Smooth muscle cell (in vitro differentiated cells): ENCODE data around the gene TRIM7. TPM values are rescaled to one million over a fixed set of nuclear protein-coding genes. Genes with fewer than 3 reads are reported as not detected.

Source experiments
- DNase-seq: peaks from one replicate; lab custom pipeline; 2025; ENCODE audit not compliant: unreplicated experiment; lab: John Stamatoyannopoulos, UW
- H2AFZ ChIP-seq: fragments of 200-600 bp; sonication (generic); 2 replicates; pipeline ENCODE4 v1.6.0; 2016; ENCODE audit warnings: antibody characterized with exemption, low read depth, mild to moderate bottlenecking
- H3F3A ChIP-seq: fragments of 200-600 bp; sonication (generic); 2 replicates; pipeline ENCODE4 v1.6.0; 2017; ENCODE audit warnings: antibody characterized with exemption, low read depth
- H3K27ac ChIP-seq: fragments of 200-600 bp; sonication (generic); 2 replicates; pipeline ENCODE4 v1.5.1; 2016; ENCODE audit warnings: low read depth, mild to moderate bottlenecking
- H3K27me3 ChIP-seq: fragments of 200-600 bp; sonication (generic); 2 replicates; pipeline ENCODE4 v1.6.1; 2016; ENCODE audit warnings: low read depth, mild to moderate bottlenecking
- H3K36me3 ChIP-seq: fragments of 200-600 bp; sonication (generic); 2 replicates; pipeline ENCODE4 v1.5.1; 2016; ENCODE audit warnings: low read depth
- H3K4me1 ChIP-seq: fragments of 200-600 bp; sonication (generic); 2 replicates; pipeline ENCODE4 v1.5.1; 2016; ENCODE audit warnings: low read depth
- H3K4me2 ChIP-seq: fragments of 200-600 bp; sonication (generic); 2 replicates; pipeline ENCODE4 v1.6.0; 2016; ENCODE audit warnings: mild to moderate bottlenecking
- H3K4me3 ChIP-seq: fragments of 200-600 bp; sonication (generic); 2 replicates; pipeline ENCODE4 v1.5.1; 2016; ENCODE audit warnings: mild to moderate bottlenecking
- H3K79me2 ChIP-seq: fragments of 200-600 bp; sonication (generic); 2 replicates; pipeline ENCODE4 v1.6.0; 2016; ENCODE audit warnings: low read depth, mild to moderate bottlenecking
- H3K9ac ChIP-seq: fragments of 200-600 bp; sonication (generic); 2 replicates; pipeline ENCODE4 v1.6.0; 2016; ENCODE audit warnings: low read depth
- H3K9me3 ChIP-seq: fragments of 200-600 bp; sonication (generic); replicated peaks from 2 replicates; pipeline ENCODE4 v1.5.1; 2016; ENCODE audit warnings: low read depth
- H4K20me1 ChIP-seq: fragments of 200-600 bp; sonication (generic); 2 replicates; pipeline ENCODE4 v1.6.0; 2016; ENCODE audit warnings: low read depth
- WGBS: methylation state at CpG from one replicate; pipeline ENCODE4 v1.1.7; 2016; ENCODE audit warnings: low lambda C conversion rate; 5-methylcytosine and 5-hydroxymethylcytosine counted together
- polyA plus RNA-seq: library from polyadenylated mRNA; unstranded; fragments of >200 nt; fragmentation: Nextera tagmentation; extraction: Ambion mirVana; gene quantifications from 2 replicates; pipeline ENCODE4 v1.2.1, GENCODE V29; 2016
- total RNA-seq: library from RNA; depleted of rRNA; stranded (reverse); fragments of >200 nt; gene quantifications from 2 replicates; pipeline ENCODE4 v1.2.3, GENCODE V29; 2014
- TF ChIP-seq, protein P1 (sequence below): fragments of 200-600 bp; sonication (generic); IDR thresholded peaks from 2 replicates; pipeline ENCODE4 v1.5.1; 2017; ENCODE audit warnings: borderline replicate concordance, mild to moderate bottlenecking, antibody characterized with exemption; ENCODE audit not compliant: insufficient read depth, poor library complexity, severe bottlenecking

Gene TRIM7
- total and polyA plus RNA-seq, 2 experiments from 2014 or later: not detected

- no peaks in the 10 kb centered on the region for H4K20me1 ChIP-seq
- under 1% methylated on average over 63 of the region's 64 CpGs for WGBS
- TF ChIP-seq, protein P1, sequence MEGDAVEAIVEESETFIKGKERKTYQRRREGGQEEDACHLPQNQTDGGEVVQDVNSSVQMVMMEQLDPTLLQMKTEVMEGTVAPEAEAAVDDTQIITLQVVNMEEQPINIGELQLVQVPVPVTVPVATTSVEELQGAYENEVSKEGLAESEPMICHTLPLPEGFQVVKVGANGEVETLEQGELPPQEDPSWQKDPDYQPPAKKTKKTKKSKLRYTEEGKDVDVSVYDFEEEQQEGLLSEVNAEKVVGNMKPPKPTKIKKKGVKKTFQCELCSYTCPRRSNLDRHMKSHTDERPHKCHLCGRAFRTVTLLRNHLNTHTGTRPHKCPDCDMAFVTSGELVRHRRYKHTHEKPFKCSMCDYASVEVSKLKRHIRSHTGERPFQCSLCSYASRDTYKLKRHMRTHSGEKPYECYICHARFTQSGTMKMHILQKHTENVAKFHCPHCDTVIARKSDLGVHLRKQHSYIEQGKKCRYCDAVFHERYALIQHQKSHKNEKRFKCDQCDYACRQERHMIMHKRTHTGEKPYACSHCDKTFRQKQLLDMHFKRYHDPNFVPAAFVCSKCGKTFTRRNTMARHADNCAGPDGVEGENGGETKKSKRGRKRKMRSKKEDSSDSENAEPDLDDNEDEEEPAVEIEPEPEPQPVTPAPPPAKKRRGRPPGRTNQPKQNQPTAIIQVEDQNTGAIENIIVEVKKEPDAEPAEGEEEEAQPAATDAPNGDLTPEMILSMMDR: no peak
Measured at GRCh38 chr5:181191526-181192336, 13.3 kb downstream of the TRIM7 start.

GRCh38 chr5:181190711-181191525 lies 14.1 kb downstream of the TRIM7 start:
- H3K9me3 ChIP-seq: no peaks in the 10 kb centered on the region
- no peak for DNase-seq
- H4K20me1 ChIP-seq: no peaks in the 10 kb centered on the region
- H3K4me3 ChIP-seq: peak overlapping the region; percentile 73
- H3K4me1 ChIP-seq: peaks cover 8% of the 10 kb centered on the region
- H3K4me2 ChIP-seq: peak overlapping the region; percentile 93
- H2AFZ ChIP-seq: peak overlapping the region; percentile 91
- H3K9ac ChIP-seq: peak overlapping the region; percentile 24
- peaks cover 3% of the 10 kb centered on the region for H3F3A ChIP-seq
- H3K27ac ChIP-seq: no peak overlapping the region
- TF ChIP-seq, protein P1: peak; percentile 11
- H3K36me3 ChIP-seq: no peaks in the 10 kb centered on the region
- WGBS: under 1% methylated on average over 56 of the region's 66 CpGs
- H3K79me2 ChIP-seq: no peaks in the 10 kb centered on the region
- H3K27me3 ChIP-seq: no peaks in the 10 kb centered on the region

More at GRCh38 chr5:181191526-181192336, 13.3 kb downstream of the TRIM7 start:
- Histone ChIP-seq H3K4me1 (peaks cover 8% of the 10 kb centered on the region), H3F3A (no peaks in the 10 kb centered on the region), H3K36me3 (no peaks in the 10 kb centered on the region), H3K4me2 (peak overlapping the region; percentile 93), H3K9ac (peak overlapping the region; percentile 70), H3K79me2 (no peaks in the 10 kb centered on the region), H2AFZ (peak overlapping the region; percentile 91), H3K27me3 (no peaks in the 10 kb centered on the region), H3K27ac (peak overlapping the region; percentile 13), H3K4me3 (peak overlapping the region; percentile 73), H3K9me3 (no peaks in the 10 kb centered on the region)
- no peak for DNase-seq

- TF ChIP-seq, protein P1: no peak
- Histone ChIP-seq H4K20me1 (no peaks in the 10 kb centered on the region), H3K9ac (peak overlapping the region; percentile 4), H3K4me2 (peak overlapping the region; percentile 93), H3F3A (peaks cover 3% of the 10 kb centered on the region), H3K9me3 (no peaks in the 10 kb centered on the region), H3K27ac (no peak overlapping the region), H2AFZ (peak overlapping the region; percentile 91), H3K79me2 (no peaks in the 10 kb centered on the region), H3K4me1 (peaks cover 8% of the 10 kb centered on the region), H3K27me3 (no peaks in the 10 kb centered on the region), H3K4me3 (peak overlapping the region; percentile 73), H3K36me3 (no peaks in the 10 kb centered on the region)
- no peak for DNase-seq
- WGBS: 3% methylated on average over 40 of the region's 52 CpGs
Measured at GRCh38 chr5:181189962-181190710, 14.9 kb downstream of the TRIM7 start.
